Prostate gland (tissue), 2 donors: ENCODE data around the gene LPAR5.

Experiments used
- CTCF ChIP-seq, 4 experiments: fragments of 200-600 bp in 2 of 4; fragments of 450-650 bp in 2 of 4; sonication (generic) in 2 of 4; IDR thresholded peaks; 1 replicate in 3 of 4; 2 replicates in 1 of 4; pipeline ENCODE4 v1.5.1; 2016 to 2019; ENCODE audit warnings: antibody characterized with exemption in 4 of 4, mild to moderate bottlenecking in 2 of 4, moderate library complexity in 2 of 4
- POLR2AphosphoS5 ChIP-seq: sonication (generic); formaldehyde crosslinking; IDR thresholded peaks from one replicate; pipeline ENCODE4 v1.6.1; 2017; ENCODE audit warnings: antibody characterized with exemption

GRCh38 chr12:6575648-6576047 lies 60.1 kb downstream of the LPAR5 start:
- no peak for TF ChIP-seq CTCF (IDR thresholded peaks at IDR 0.05)
- TF ChIP-seq POLR2AphosphoS5, result no peak
